CD4-positive, alpha-beta T cell treated with Interleukin-4 for 1 hour (primary cell): ENCODE measurements around the gene OR2T29.
"Not testable (repeated sequence)": the region's sequence is repeated elsewhere in the genome, so short reads cannot be mapped to it uniquely, and the experiment has no call there.

Source experiments
- DNase-seq, 2 donors: peaks; one replicate each; pipeline ENCODE4 v3.0.0-alpha.2; 2020 to 2022

The OR2T29 gene

DNA sequence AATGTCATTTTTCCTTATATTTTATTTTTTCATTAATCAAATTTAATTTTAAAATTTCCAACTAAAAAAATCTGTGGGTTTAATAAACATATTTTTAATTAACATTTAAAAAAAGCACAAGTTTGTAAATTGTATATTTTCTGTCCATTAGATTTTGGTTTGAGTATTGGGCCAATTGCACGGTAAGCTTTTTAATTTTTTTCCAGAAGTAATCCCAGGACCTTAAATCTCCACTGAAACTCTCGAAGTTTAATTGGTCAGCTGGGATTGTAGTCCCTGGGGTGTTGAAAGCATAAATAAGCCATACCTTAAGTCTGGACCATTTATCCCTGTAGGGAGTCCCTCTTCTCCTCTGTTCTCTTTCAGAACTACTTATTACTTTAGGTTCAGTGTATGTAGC is 54.8 kb downstream of the OR2T29 start, which contains the start of gene OR2G6:
Gene OR2G6, plus strand, starts transcription at position 301 of the 400 bp plus-strand sequence. CDS start 13,574 bp downstream, outside the sequence.
- DNase-seq: not testable (repeated sequence)
